C4-2B (cell line): ENCODE measurements around the gene GUCA2B.
A peak's percentile ranks its signal among the peaks of the same experiment; 100 is the strongest.

Experiments
- H3K27ac ChIP-seq: fragments of 450-650 bp; 2 replicates; pipeline ENCODE4 v1.5.1; 2017
- CTCF ChIP-seq: fragments of 450-650 bp; conservative IDR thresholded peaks from 2 replicates; pipeline ENCODE4 v1.5.1; 2017; ENCODE audit warnings: mild to moderate bottlenecking
- ZFX ChIP-seq: fragments of 450-650 bp; IDR thresholded peaks from 2 replicates; pipeline ENCODE4 v1.6.1; 2017

GUCA2B gene

GRCh38 chr1:42173155-42173933 is 20.1 kb downstream of the GUCA2B start:
- TF ChIP-seq CTCF (peak; percentile 99), ZFX (no peak)
- H3K27ac ChIP-seq: peak overlapping the region; percentile 61

- peak overlapping the region; percentile 61; the same call in 1 of the 2 replicates for H3K27ac ChIP-seq
- no peak for TF ChIP-seq ZFX
- no peak for TF ChIP-seq CTCF
These were observed 20.9 kb downstream of the GUCA2B start for GRCh38 chr1:42173961-42174735.

- peak overlapping the region; percentile 6; the same call in 1 of the 2 replicates for H3K27ac ChIP-seq
- TF ChIP-seq CTCF (no peak), ZFX (no peak)
These were observed 22.3 kb downstream of the GUCA2B start for GRCh38 chr1:42175314-42176054.

- TF ChIP-seq CTCF (peak; percentile 97), ZFX (no peak)
- H3K27ac ChIP-seq: peak overlapping the region; percentile 10; the same call in 1 of the 2 replicates
These were observed 23.8 kb downstream of the GUCA2B start for GRCh38 chr1:42176902-42177519.

GRCh38 chr1:42177541-42177981 is 24.4 kb downstream of the GUCA2B start:
- no peak for TF ChIP-seq ZFX
- TF ChIP-seq CTCF: no peak

GRCh38 chr1:42178249-42178648 is 25.0 kb downstream of the GUCA2B start:
- H3K27ac ChIP-seq: no peak overlapping the region
- TF ChIP-seq CTCF (no peak), ZFX (no peak)

More at GRCh38 chr1:42177541-42177981, 24.4 kb downstream of the GUCA2B start:
- H3K27ac ChIP-seq: peak overlapping the region; percentile 10; the same call in 1 of the 2 replicates
